Measurements from ENCODE around the gene PSMB10.

Gene PSMB10

GRCh38 chr16:67962135-67962534 lies 25.5 kb upstream of the PSMB10 start:
- DNase-seq (ENCODE audit: low read depth), result no peak
- no peak overlapping the region for H3K4me3 ChIP-seq (ENCODE audit: low read length)

GRCh38 chr16:67961551-67961957 lies 24.9 kb upstream of the PSMB10 start:
- TF ChIP-seq CTCF (IDR thresholded peaks at IDR 0.05; ENCODE audit: insufficient read depth, low read depth, low read length, missing control alignments), result no peak
- DNase-seq (ENCODE audit: low read depth), result peak; percentile 99
- H3K4me3 ChIP-seq (ENCODE audit: low read length), result no peak overlapping the region

More at GRCh38 chr16:67962135-67962534, 25.5 kb upstream of the PSMB10 start:
- no peak for TF ChIP-seq CTCF (IDR thresholded peaks at IDR 0.05; ENCODE audit: insufficient read depth, low read depth, low read length, missing control alignments)

- TF ChIP-seq CTCF (IDR thresholded peaks at IDR 0.05; ENCODE audit: insufficient read depth, low read depth, low read length, missing control alignments), result no peak
- DNase-seq (ENCODE audit: low read depth), result no peak
Observed at GRCh38 chr16:67959536-67960329, 23.1 kb upstream of the PSMB10 start.

GRCh38 chr16:67957622-67958021 lies 21.0 kb upstream of the PSMB10 start:
- no peak for TF ChIP-seq CTCF (IDR thresholded peaks at IDR 0.05; ENCODE audit: insufficient read depth, low read depth, low read length, missing control alignments)
- H3K4me3 ChIP-seq (ENCODE audit: low read length), result no peak overlapping the region
- DNase-seq (ENCODE audit: low read depth), result no peak

More at GRCh38 chr16:67959536-67960329, 23.1 kb upstream of the PSMB10 start:
- H3K4me3 ChIP-seq (ENCODE audit: low read length), result no peak overlapping the region

- no peak overlapping the region for H3K4me3 ChIP-seq (ENCODE audit: low read length)
- no peak for TF ChIP-seq CTCF (IDR thresholded peaks at IDR 0.05; ENCODE audit: insufficient read depth, low read depth, low read length, missing control alignments)
Observed at GRCh38 chr16:67954421-67955196, 18.0 kb upstream of the PSMB10 start.

GRCh38 chr16:67953641-67954375 lies 17.2 kb upstream of the PSMB10 start:
- TF ChIP-seq CTCF (IDR thresholded peaks at IDR 0.05; ENCODE audit: insufficient read depth, low read depth, low read length, missing control alignments), result no peak
- DNase-seq (ENCODE audit: low read depth), result no peak
- H3K4me3 ChIP-seq (ENCODE audit: low read length), result no peak overlapping the region

More at GRCh38 chr16:67954421-67955196, 18.0 kb upstream of the PSMB10 start:
- DNase-seq (ENCODE audit: low read depth), result no peak

All from epithelial cell of esophagus (primary cell).